ENCODE results near the gene CA10.

DNA sequence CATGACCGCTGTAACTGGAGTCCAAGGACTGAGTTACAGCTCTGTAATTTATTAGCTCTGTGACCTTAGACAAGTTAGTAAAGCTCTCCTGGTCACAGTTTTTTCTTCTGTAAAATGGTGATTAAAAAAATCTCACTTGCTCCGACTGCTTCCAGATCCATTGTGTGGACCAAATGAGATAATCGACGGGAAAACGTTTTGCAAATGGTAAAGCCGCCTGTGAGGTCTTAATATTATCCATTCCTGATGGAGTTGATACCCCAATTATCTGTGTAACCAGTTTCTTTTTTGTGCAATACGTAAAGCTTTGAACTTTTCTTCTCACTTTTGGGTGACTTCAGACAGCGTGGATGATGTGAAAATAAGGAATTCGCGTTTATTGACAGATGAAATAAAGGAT is 475.2 kb downstream of the CA10 start:
- TF ChIP-seq, protein P1, sequence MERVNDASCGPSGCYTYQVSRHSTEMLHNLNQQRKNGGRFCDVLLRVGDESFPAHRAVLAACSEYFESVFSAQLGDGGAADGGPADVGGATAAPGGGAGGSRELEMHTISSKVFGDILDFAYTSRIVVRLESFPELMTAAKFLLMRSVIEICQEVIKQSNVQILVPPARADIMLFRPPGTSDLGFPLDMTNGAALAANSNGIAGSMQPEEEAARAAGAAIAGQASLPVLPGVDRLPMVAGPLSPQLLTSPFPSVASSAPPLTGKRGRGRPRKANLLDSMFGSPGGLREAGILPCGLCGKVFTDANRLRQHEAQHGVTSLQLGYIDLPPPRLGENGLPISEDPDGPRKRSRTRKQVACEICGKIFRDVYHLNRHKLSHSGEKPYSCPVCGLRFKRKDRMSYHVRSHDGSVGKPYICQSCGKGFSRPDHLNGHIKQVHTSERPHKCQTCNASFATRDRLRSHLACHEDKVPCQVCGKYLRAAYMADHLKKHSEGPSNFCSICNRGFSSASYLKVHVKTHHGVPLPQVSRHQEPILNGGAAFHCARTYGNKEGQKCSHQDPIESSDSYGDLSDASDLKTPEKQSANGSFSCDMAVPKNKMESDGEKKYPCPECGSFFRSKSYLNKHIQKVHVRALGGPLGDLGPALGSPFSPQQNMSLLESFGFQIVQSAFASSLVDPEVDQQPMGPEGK (CRISPR knock-in tag; IDR thresholded peaks at IDR 0.05; ENCODE audit: borderline replicate concordance): no peak
- TF ChIP-seq ZNF70 (CRISPR knock-in tag; IDR thresholded peaks at IDR 0.05) (no peak), TCF4 (CRISPR knock-in tag; IDR thresholded peaks at IDR 0.05; ENCODE audit: borderline replicate concordance) (no peak), PPARA (CRISPR knock-in tag; IDR thresholded peaks at IDR 0.05; ENCODE audit: borderline replicate concordance) (no peak), ZFP30 (CRISPR knock-in tag; IDR thresholded peaks at IDR 0.05) (no peak), ISL1 (CRISPR knock-in tag; IDR thresholded peaks at IDR 0.05) (no peak), RARB (CRISPR knock-in tag; IDR thresholded peaks at IDR 0.05) (no peak), CREB5 (CRISPR knock-in tag; IDR thresholded peaks at IDR 0.05; ENCODE audit: low read depth) (no peak), ESRRG (CRISPR knock-in tag; IDR thresholded peaks at IDR 0.05) (no peak), ZNF565 (CRISPR knock-in tag; conservative IDR thresholded peaks at IDR 0.05; ENCODE audit: low read depth) (no peak), ARNTL (CRISPR knock-in tag; IDR thresholded peaks at IDR 0.05; ENCODE audit: borderline replicate concordance, low read depth) (no peak), GLIS3 (CRISPR knock-in tag; IDR thresholded peaks at IDR 0.05) (no peak), ZC3H10 (CRISPR knock-in tag; IDR thresholded peaks at IDR 0.05) (no peak), CSDC2 (CRISPR knock-in tag; IDR thresholded peaks at IDR 0.05) (no peak)
